NCI-H1092 treated with DMSO at 0.1 percent for 48 hours (cell line): ENCODE measurements around the gene PPP1R27.

Experiments used
- DNase-seq: peaks from one replicate; lab custom pipeline; 2025; lab: John Stamatoyannopoulos, UW

Gene PPP1R27

GRCh38 chr17:81821147-81821546, 13.7 kb downstream of the PPP1R27 start:
- no peak for DNase-seq

GRCh38 chr17:81819708-81820107, 15.1 kb downstream of the PPP1R27 start:
- DNase-seq = no peak

GRCh38 chr17:81817758-81818147, 17.1 kb downstream of the PPP1R27 start:
- DNase-seq = no peak

- DNase-seq = no peak
Observed at GRCh38 chr17:81815646-81815986, 19.2 kb downstream of the PPP1R27 start.

- peak; percentile 18 for DNase-seq
Observed at GRCh38 chr17:81814748-81815645, 19.9 kb downstream of the PPP1R27 start.

- DNase-seq = no peak
Observed at GRCh38 chr17:81813861-81814683, 20.8 kb downstream of the PPP1R27 start.

GRCh38 chr17:81813371-81813684, 21.5 kb downstream of the PPP1R27 start:
- DNase-seq = no peak

- DNase-seq = no peak
Observed at GRCh38 chr17:81812571-81813370, 22.1 kb downstream of the PPP1R27 start.

- no peak for DNase-seq
Observed at GRCh38 chr17:81811705-81812570, 22.9 kb downstream of the PPP1R27 start.

- DNase-seq = no peak
Observed at GRCh38 chr17:81810892-81811704, 23.8 kb downstream of the PPP1R27 start.

- DNase-seq = no peak
Observed at GRCh38 chr17:81810476-81810875, 24.4 kb downstream of the PPP1R27 start.

GRCh38 chr17:81809556-81809998, 25.3 kb downstream of the PPP1R27 start:
- no peak for DNase-seq

GRCh38 chr17:81808778-81809555, 25.9 kb downstream of the PPP1R27 start:
- DNase-seq = no peak

GRCh38 chr17:81807839-81808238, 27.0 kb downstream of the PPP1R27 start:
- DNase-seq = no peak

- no peak for DNase-seq
Observed at GRCh38 chr17:81807210-81807719, 27.6 kb downstream of the PPP1R27 start.

GRCh38 chr17:81806461-81807209, 28.2 kb downstream of the PPP1R27 start:
- DNase-seq = no peak

GRCh38 chr17:81805707-81806460, 29.0 kb downstream of the PPP1R27 start:
- no peak for DNase-seq
